DOHH2 (cell line): ENCODE measurements around the gene TOPAZ1.

Experiments used
- H3F3A ChIP-seq: fragments of 200-600 bp; sonication (generic), shearing (Covaris generic); 2 replicates; pipeline ENCODE4 v1.6.0; 2016; ENCODE audit warnings: antibody characterized with exemption, mild to moderate bottlenecking; ENCODE audit not compliant: control insufficient read depth, insufficient read depth
- H3K27ac ChIP-seq: fragments of 200-600 bp; sonication (generic); 2 replicates; pipeline ENCODE4 v1.5.1; 2014; ENCODE audit warnings: low read depth, mild to moderate bottlenecking, low read length, moderate library complexity
- H3K27me3 ChIP-seq: fragments of 200-600 bp; sonication (generic); 2 replicates; pipeline ENCODE4 v1.6.1; 2014; ENCODE audit warnings: mild to moderate bottlenecking, low read length, mixed read lengths; ENCODE audit not compliant: control insufficient read depth
- H3K36me3 ChIP-seq: fragments of 200-600 bp; sonication (generic); 2 replicates; pipeline ENCODE4 v1.6.1; 2014; ENCODE audit warnings: mild to moderate bottlenecking, low read length, moderate library complexity, mixed read lengths; ENCODE audit not compliant: control insufficient read depth
- H3K4me1 ChIP-seq: fragments of 200-600 bp; sonication (generic); 2 replicates; pipeline ENCODE4 v1.6.1; 2014; ENCODE audit warnings: mild to moderate bottlenecking, low read length, mixed read lengths; ENCODE audit not compliant: control insufficient read depth
- H3K4me2 ChIP-seq: fragments of 200-600 bp; sonication (generic); 2 replicates; pipeline ENCODE4 v1.6.0; 2014; ENCODE audit warnings: mild to moderate bottlenecking, low read length, moderate library complexity
- H3K4me3 ChIP-seq: fragments of 200-600 bp; sonication (generic); 2 replicates; pipeline ENCODE4 v1.5.1; 2014; ENCODE audit warnings: mild to moderate bottlenecking, low read length, mixed read lengths
- H3K79me2 ChIP-seq: fragments of 200-600 bp; sonication (generic); 2 replicates; pipeline ENCODE4 v1.6.1; 2014; ENCODE audit warnings: mild to moderate bottlenecking, low read length, mixed read lengths; ENCODE audit not compliant: control insufficient read depth
- H3K9me2 ChIP-seq: fragments of 200-600 bp; sonication (generic); replicated peaks from 2 replicates; pipeline ENCODE4 v1.6.1; 2014; ENCODE audit warnings: mild to moderate bottlenecking, low read length, mixed read lengths; ENCODE audit not compliant: control insufficient read depth
- H3K9me3 ChIP-seq: fragments of 200-600 bp; sonication (generic); 2 replicates; pipeline ENCODE4 v1.6.1; 2014; ENCODE audit warnings: antibody characterized with exemption, low read length, mixed read lengths; ENCODE audit not compliant: control insufficient read depth, insufficient read depth
- H4K20me1 ChIP-seq: fragments of 200-600 bp; sonication (generic); 2 replicates; pipeline ENCODE4 v1.6.0; 2014; ENCODE audit warnings: low read depth, mild to moderate bottlenecking, antibody characterized with exemption, low read length, moderate library complexity; ENCODE audit not compliant: control insufficient read depth, insufficient read depth
- EZH2phosphoT487 ChIP-seq: fragments of 200-600 bp; sonication (generic); IDR thresholded peaks from 2 replicates; pipeline ENCODE4 v1.6.1; 2017; ENCODE audit warnings: borderline replicate concordance, mild to moderate bottlenecking, antibody characterized with exemption, low read length, moderate library complexity, mixed read lengths
- TF ChIP-seq, protein P1 (sequence below): fragments of 200-600 bp; sonication (generic); IDR thresholded peaks from one replicate; pipeline ENCODE4 v1.5.1; 2014; ENCODE audit warnings: antibody characterized with exemption, mild to moderate bottlenecking, low read depth, low read length; ENCODE audit not compliant: poor library complexity, severe bottlenecking

The TOPAZ1 gene

DNA sequence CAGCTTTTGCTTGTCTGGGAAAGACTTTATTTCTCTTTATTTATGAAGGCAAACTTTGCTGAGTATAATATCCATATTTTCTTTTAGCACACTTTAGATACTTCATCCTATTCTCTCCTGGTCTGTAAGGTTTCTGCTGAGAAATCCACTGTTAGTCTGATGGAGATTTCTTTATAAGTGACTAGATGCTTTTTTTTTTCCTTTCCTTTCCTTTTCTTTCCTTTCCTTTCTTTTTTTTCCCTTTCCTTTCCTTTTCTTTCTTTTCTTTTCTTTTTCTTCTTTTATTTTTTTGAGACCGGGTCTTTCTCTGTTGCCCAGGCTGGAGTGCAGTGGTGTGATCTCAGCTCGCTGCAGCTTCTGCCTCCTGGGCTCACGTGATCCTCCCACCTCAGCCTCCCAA, 38.4 kb downstream of the TOPAZ1 start:
- Histone ChIP-seq H3K4me3 (no peak overlapping the region), H3K36me3 (no peaks in the 10 kb centered on the region), H3K27ac (no peak overlapping the region), H3F3A (no peaks in the 10 kb centered on the region), H3K4me2 (no peak overlapping the region), H3K79me2 (no peaks in the 10 kb centered on the region), H3K4me1 (no peaks in the 10 kb centered on the region), H3K27me3 (peaks cover 10% of the 10 kb centered on the region; the same call in 1 of the 2 replicates), H3K9me2 (no peaks in the 10 kb centered on the region), H3K9me3 (no peaks in the 10 kb centered on the region), H4K20me1 (no peaks in the 10 kb centered on the region)
- TF ChIP-seq, protein P1, sequence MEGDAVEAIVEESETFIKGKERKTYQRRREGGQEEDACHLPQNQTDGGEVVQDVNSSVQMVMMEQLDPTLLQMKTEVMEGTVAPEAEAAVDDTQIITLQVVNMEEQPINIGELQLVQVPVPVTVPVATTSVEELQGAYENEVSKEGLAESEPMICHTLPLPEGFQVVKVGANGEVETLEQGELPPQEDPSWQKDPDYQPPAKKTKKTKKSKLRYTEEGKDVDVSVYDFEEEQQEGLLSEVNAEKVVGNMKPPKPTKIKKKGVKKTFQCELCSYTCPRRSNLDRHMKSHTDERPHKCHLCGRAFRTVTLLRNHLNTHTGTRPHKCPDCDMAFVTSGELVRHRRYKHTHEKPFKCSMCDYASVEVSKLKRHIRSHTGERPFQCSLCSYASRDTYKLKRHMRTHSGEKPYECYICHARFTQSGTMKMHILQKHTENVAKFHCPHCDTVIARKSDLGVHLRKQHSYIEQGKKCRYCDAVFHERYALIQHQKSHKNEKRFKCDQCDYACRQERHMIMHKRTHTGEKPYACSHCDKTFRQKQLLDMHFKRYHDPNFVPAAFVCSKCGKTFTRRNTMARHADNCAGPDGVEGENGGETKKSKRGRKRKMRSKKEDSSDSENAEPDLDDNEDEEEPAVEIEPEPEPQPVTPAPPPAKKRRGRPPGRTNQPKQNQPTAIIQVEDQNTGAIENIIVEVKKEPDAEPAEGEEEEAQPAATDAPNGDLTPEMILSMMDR = no peak
- no peak for TF ChIP-seq EZH2phosphoT487

DNA sequence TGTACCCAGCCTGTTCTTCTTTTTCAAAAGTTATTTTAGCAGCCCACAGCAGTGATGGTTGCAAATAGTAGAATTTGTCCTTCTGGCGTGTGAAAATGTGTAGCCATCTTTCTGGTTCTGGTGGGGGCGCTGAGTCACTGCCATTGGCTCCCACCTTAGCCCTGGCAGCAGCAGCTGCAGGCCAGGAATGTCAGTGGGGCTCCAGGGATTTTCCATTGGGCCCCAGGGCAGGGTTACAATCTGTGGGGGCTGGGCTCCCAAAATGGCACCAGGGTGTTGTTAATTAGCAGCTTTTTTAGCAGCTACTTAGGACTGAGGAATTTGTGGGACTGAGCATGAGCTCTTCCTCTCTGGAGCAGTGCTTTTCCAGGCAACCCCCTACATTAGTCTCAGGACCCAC, 38.9 kb downstream of the TOPAZ1 start:
- H3K36me3 ChIP-seq = no peaks in the 10 kb centered on the region
- TF ChIP-seq, protein P1 = no peak
- TF ChIP-seq EZH2phosphoT487 = no peak
- H3K4me3 ChIP-seq = no peak overlapping the region

DNA sequence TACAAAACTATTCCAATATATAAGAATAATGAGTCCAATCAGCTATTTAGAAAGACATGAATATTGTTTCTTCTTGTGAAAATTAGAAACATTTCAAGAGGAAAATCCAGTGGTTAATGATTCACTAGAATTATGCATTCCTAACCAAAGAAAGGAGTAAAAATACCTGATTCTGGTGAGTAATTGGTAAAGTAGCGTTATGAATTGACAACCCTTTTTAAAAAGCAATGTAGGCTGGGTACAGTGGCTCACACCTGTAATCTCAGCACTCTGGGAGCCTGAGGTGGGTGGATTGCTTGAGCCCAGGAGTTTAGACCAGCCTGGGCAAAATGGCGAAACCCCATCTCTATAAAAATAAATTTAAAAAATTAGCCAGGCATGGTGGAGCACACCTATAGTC, 43.3 kb downstream of the TOPAZ1 start:
- Histone ChIP-seq H3K4me3 (no peak overlapping the region), H3K27ac (no peak overlapping the region), H4K20me1 (no peaks in the 10 kb centered on the region), H3K9me2 (no peaks in the 10 kb centered on the region), H3K79me2 (no peaks in the 10 kb centered on the region), H3K9me3 (no peaks in the 10 kb centered on the region), H3K4me1 (no peaks in the 10 kb centered on the region), H3F3A (no peaks in the 10 kb centered on the region), H3K4me2 (no peak overlapping the region), H3K27me3 (0 out of 2 replicates have a peak, but pooled peaks cover 2% of the 10 kb centered on the region), H3K36me3 (no peaks in the 10 kb centered on the region)
- TF ChIP-seq, protein P1 = no peak
- no peak for TF ChIP-seq EZH2phosphoT487

More for the DNA sequence above, 38.9 kb downstream of the TOPAZ1 start:
- Histone ChIP-seq H3K27me3 (peaks cover 10% of the 10 kb centered on the region; the same call in 1 of the 2 replicates), H4K20me1 (no peaks in the 10 kb centered on the region), H3K9me3 (no peaks in the 10 kb centered on the region), H3F3A (no peaks in the 10 kb centered on the region), H3K4me1 (no peaks in the 10 kb centered on the region), H3K79me2 (no peaks in the 10 kb centered on the region), H3K4me2 (no peak overlapping the region), H3K9me2 (no peaks in the 10 kb centered on the region), H3K27ac (no peak overlapping the region)
